ENCODE measurements around the gene PEAR1.
A peak's percentile ranks its signal among the peaks of the same experiment; 100 is the strongest.

The PEAR1 gene

GRCh38 chr1:156845953-156846545 lies 47.5 kb upstream of the PEAR1 start:
- Histone ChIP-seq H3K79me2 (ENCODE audit: control insufficient read depth, insufficient read depth, low read length, poor library complexity) (no peaks in the 10 kb centered on the region), H3K14ac (ENCODE audit: low read length) (no peak overlapping the region), H3K23ac (ENCODE audit: low read length) (no peak overlapping the region), H2AFZ (ENCODE audit: insufficient read depth, low read length, poor library complexity) (no peak overlapping the region), H3K9me3 (ENCODE audit: insufficient read depth, low read depth, low read length) (peaks cover 12% of the 10 kb centered on the region), H2BK5ac (ENCODE audit: low read depth, low read length, poor library complexity) (no peak overlapping the region), H2BK12ac (ENCODE audit: low read length) (no peak overlapping the region), H3K4me2 (ENCODE audit: low read length) (no peak overlapping the region), H4K12ac (ENCODE audit: low read depth, low read length) (no peak overlapping the region), H2AK5ac (ENCODE audit: low read length) (no peak overlapping the region), H4K8ac (ENCODE audit: low read depth, low read length) (no peak overlapping the region), H3K4me3 (ENCODE audit: low read depth, low read length) (no peak overlapping the region), H3K79me1 (ENCODE audit: low read length) (no peaks in the 10 kb centered on the region), H3K27ac (ENCODE audit: low read depth, low read length) (no peak overlapping the region), H2BK120ac (ENCODE audit: insufficient read depth, low read length, poor library complexity) (no peak overlapping the region), H3K4me1 (ENCODE audit: control insufficient read depth in 1 of 2, insufficient read depth in 2 of 2, low read length in 2 of 2) (peaks cover 3% of the 10 kb centered on the region in 2 experiments), H3K18ac (ENCODE audit: low read length) (no peak overlapping the region), H3K27me3 (ENCODE audit: insufficient read depth, low read length) (peaks cover 62% of the 10 kb centered on the region), H3K9ac (ENCODE audit: low read length) (no peak overlapping the region), H4K91ac (ENCODE audit: low read depth, low read length) (no peak overlapping the region), H3K4ac (ENCODE audit: low read depth, low read length) (no peak overlapping the region), H3K36me3 (ENCODE audit: control insufficient read depth in 1 of 2, insufficient read depth in 2 of 2, low read length in 2 of 2) (no peaks in the 10 kb centered on the region)
- no peak for DNase-seq
- WGBS (ENCODE audit: extremely low coverage, insufficient coverage, insufficient read length) = no CpG with 5 or more reads among the region's 18 CpGs

- Histone ChIP-seq H2BK120ac (ENCODE audit: insufficient read depth, low read length, poor library complexity) (no peak overlapping the region), H2AK5ac (ENCODE audit: low read length) (no peak overlapping the region), H3K9ac (ENCODE audit: low read length) (no peak overlapping the region), H3K79me2 (ENCODE audit: control insufficient read depth, insufficient read depth, low read length, poor library complexity) (no peaks in the 10 kb centered on the region), H4K8ac (ENCODE audit: low read depth, low read length) (no peak overlapping the region), H3K4ac (ENCODE audit: low read depth, low read length) (no peak overlapping the region), H3K18ac (ENCODE audit: low read length) (no peak overlapping the region), H3K27ac (ENCODE audit: low read depth, low read length) (no peak overlapping the region), H4K12ac (ENCODE audit: low read depth, low read length) (no peak overlapping the region), H3K4me3 (ENCODE audit: low read depth, low read length) (no peak overlapping the region), H2BK12ac (ENCODE audit: low read length) (no peak overlapping the region), H2AFZ (ENCODE audit: insufficient read depth, low read length, poor library complexity) (no peak overlapping the region), H3K14ac (ENCODE audit: low read length) (no peak overlapping the region), H3K79me1 (ENCODE audit: low read length) (no peaks in the 10 kb centered on the region), H3K23ac (ENCODE audit: low read length) (no peak overlapping the region), H3K4me2 (ENCODE audit: low read length) (no peak overlapping the region), H3K4me1 (ENCODE audit: control insufficient read depth in 1 of 2, insufficient read depth in 2 of 2, low read length in 2 of 2) (peaks cover 3% of the 10 kb centered on the region in 2 experiments), H4K91ac (ENCODE audit: low read depth, low read length) (no peak overlapping the region), H3K9me3 (ENCODE audit: insufficient read depth, low read depth, low read length) (peaks cover 12% of the 10 kb centered on the region), H3K27me3 (ENCODE audit: insufficient read depth, low read length) (peaks cover 62% of the 10 kb centered on the region), H2BK5ac (ENCODE audit: low read depth, low read length, poor library complexity) (no peak overlapping the region), H3K36me3 (ENCODE audit: control insufficient read depth in 1 of 2, insufficient read depth in 2 of 2, low read length in 2 of 2) (no peaks in the 10 kb centered on the region)
- no CpG with 5 or more reads among the region's 5 CpGs for WGBS (ENCODE audit: extremely low coverage, insufficient coverage, insufficient read length)
- DNase-seq = no peak
Measured at GRCh38 chr1:156846643-156847042, 46.9 kb upstream of the PEAR1 start.

- H3K9ac ChIP-seq (ENCODE audit: low read length) = no peak overlapping the region
- H3K4me1 ChIP-seq (ENCODE audit: control insufficient read depth in 1 of 2, insufficient read depth in 2 of 2, low read length in 2 of 2) = peaks cover 3% of the 10 kb centered on the region in 2 experiments
- peaks cover 62% of the 10 kb centered on the region for H3K27me3 ChIP-seq (ENCODE audit: insufficient read depth, low read length)
- no peak overlapping the region for H4K91ac ChIP-seq (ENCODE audit: low read depth, low read length)
- no peak overlapping the region for H4K8ac ChIP-seq (ENCODE audit: low read depth, low read length)
- H2BK120ac ChIP-seq (ENCODE audit: insufficient read depth, low read length, poor library complexity) = no peak overlapping the region
- no peak overlapping the region for H4K12ac ChIP-seq (ENCODE audit: low read depth, low read length)
- H3K23ac ChIP-seq (ENCODE audit: low read length) = no peak overlapping the region
- H3K27ac ChIP-seq (ENCODE audit: low read depth, low read length) = no peak overlapping the region
- no peak overlapping the region for H3K4me2 ChIP-seq (ENCODE audit: low read length)
- no peak overlapping the region for H3K4ac ChIP-seq (ENCODE audit: low read depth, low read length)
- H3K79me2 ChIP-seq (ENCODE audit: control insufficient read depth, insufficient read depth, low read length, poor library complexity) = no peaks in the 10 kb centered on the region
- no peak overlapping the region for H3K14ac ChIP-seq (ENCODE audit: low read length)
- no peak for DNase-seq
- no peak overlapping the region for H3K18ac ChIP-seq (ENCODE audit: low read length)
- H2AK5ac ChIP-seq (ENCODE audit: low read length) = no peak overlapping the region
- H3K4me3 ChIP-seq (ENCODE audit: low read depth, low read length) = no peak overlapping the region
- no peak overlapping the region for H2BK12ac ChIP-seq (ENCODE audit: low read length)
- H3K79me1 ChIP-seq (ENCODE audit: low read length) = no peaks in the 10 kb centered on the region
- WGBS (ENCODE audit: extremely low coverage, insufficient coverage, insufficient read length) = no CpG with 5 or more reads among the region's 7 CpGs
- no peak overlapping the region for H2BK5ac ChIP-seq (ENCODE audit: low read depth, low read length, poor library complexity)
- H3K9me3 ChIP-seq (ENCODE audit: insufficient read depth, low read depth, low read length) = peaks cover 12% of the 10 kb centered on the region
- no peaks in the 10 kb centered on the region for H3K36me3 ChIP-seq (ENCODE audit: control insufficient read depth in 1 of 2, insufficient read depth in 2 of 2, low read length in 2 of 2)
- no peak overlapping the region for H2AFZ ChIP-seq (ENCODE audit: insufficient read depth, low read length, poor library complexity)
Measured at GRCh38 chr1:156847591-156848460, 45.7 kb upstream of the PEAR1 start.

GRCh38 chr1:156848461-156849150 lies 44.9 kb upstream of the PEAR1 start:
- Histone ChIP-seq H3K23ac (ENCODE audit: low read length) (no peak overlapping the region), H3K4me2 (ENCODE audit: low read length) (peak overlapping the region; percentile 20), H3K9me3 (ENCODE audit: insufficient read depth, low read depth, low read length) (peaks cover 13% of the 10 kb centered on the region), H4K91ac (ENCODE audit: low read depth, low read length) (no peak overlapping the region), H4K8ac (ENCODE audit: low read depth, low read length) (no peak overlapping the region), H3K79me2 (ENCODE audit: control insufficient read depth, insufficient read depth, low read length, poor library complexity) (no peaks in the 10 kb centered on the region), H2BK12ac (ENCODE audit: low read length) (no peak overlapping the region), H3K14ac (ENCODE audit: low read length) (no peak overlapping the region), H2AFZ (ENCODE audit: insufficient read depth, low read length, poor library complexity) (no peak overlapping the region), H2BK120ac (ENCODE audit: insufficient read depth, low read length, poor library complexity) (no peak overlapping the region), H3K36me3 (ENCODE audit: control insufficient read depth in 1 of 2, insufficient read depth in 2 of 2, low read length in 2 of 2) (no peaks in the 10 kb centered on the region), H3K4me1 (ENCODE audit: control insufficient read depth in 1 of 2, insufficient read depth in 2 of 2, low read length in 2 of 2) (peaks cover 3% of the 10 kb centered on the region in 2 experiments), H4K12ac (ENCODE audit: low read depth, low read length) (no peak overlapping the region), H3K4me3 (ENCODE audit: low read depth, low read length) (no peak overlapping the region), H3K27me3 (ENCODE audit: insufficient read depth, low read length) (peaks cover 55% of the 10 kb centered on the region), H3K9ac (ENCODE audit: low read length) (no peak overlapping the region), H2AK5ac (ENCODE audit: low read length) (no peak overlapping the region), H3K4ac (ENCODE audit: low read depth, low read length) (no peak overlapping the region), H3K18ac (ENCODE audit: low read length) (no peak overlapping the region), H3K79me1 (ENCODE audit: low read length) (no peaks in the 10 kb centered on the region), H2BK5ac (ENCODE audit: low read depth, low read length, poor library complexity) (no peak overlapping the region), H3K27ac (ENCODE audit: low read depth, low read length) (no peak overlapping the region)
- no CpG with 5 or more reads among the region's 36 CpGs for WGBS (ENCODE audit: extremely low coverage, insufficient coverage, insufficient read length)
- DNase-seq = peak; percentile 6 to 42

All from trophoblast cell (in vitro differentiated cells and primary cell).